A549 (cell line): ENCODE results near the gene KRT76. TPM values are rescaled to one million over a fixed set of nuclear protein-coding genes. Genes with fewer than 3 reads are reported as not detected.

Experiments used
- ATAC-seq, 2 experiments: fragments of 200-7000 bp in 1 of 2; fragments of >200 bp in 1 of 2; cut with Nextera tagmentation in 1 of 2; cut with Tn5 transposase in 1 of 2; 3 replicates each; pipeline versions ENCODE4 v1.8.0 to v1.9.1; 2018 to 2020; ENCODE audit warnings: mild to moderate bottlenecking in 1 of 2, moderate library complexity in 1 of 2
- CTCF ChIA-PET: fragments of 300-600 bp; sonication (Branson Sonifier 250); formaldehyde crosslinking; extraction: SDS; loops from one replicate; lab custom pipeline; 2021; ENCODE audit warnings: antibody characterized with exemption, inconsistent platforms; lab: Yijun Ruan, JAX
- POLR2A ChIA-PET: fragments of 350-600 bp; formaldehyde crosslinking; extraction: SDS; loops from one replicate; lab custom pipeline; 2021; ENCODE audit warnings: antibody characterized with exemption, inconsistent platforms; lab: Yijun Ruan, JAX
- DNase-seq, 2 experiments: peaks; one replicate each; pipeline versions ENCODE4 v3.0.0 to v3.0.0-alpha.2; 2011 to 2016; ENCODE audit warnings: low read depth in 1 of 2, low spot score in 1 of 2
- FAIRE-seq: peaks from 2 replicates; lab custom pipeline; 2011; peaks lifted over from hg19 to GRCh38; lab: Jason Lieb, UNC
- H3K27ac ChIP-seq, 2 experiments: fragments of >200 bp; sonication (Bioruptor Twin); formaldehyde crosslinking; 3 replicates each; pipeline ENCODE4 v1.5.1; 2016 to 2017
- H3K4me1 ChIP-seq: fragments of >200 bp; sonication (Bioruptor Twin); formaldehyde crosslinking; 3 replicates; pipeline ENCODE4 v1.6.1; 2016
- H3K4me2 ChIP-seq: fragments of >200 bp; sonication (Bioruptor Twin); formaldehyde crosslinking; 3 replicates; pipeline ENCODE4 v1.6.1; 2016
- H3K4me3 ChIP-seq: fragments of >200 bp; sonication (Bioruptor Twin); formaldehyde crosslinking; 3 replicates; pipeline ENCODE4 v1.5.1; 2016
- H3K9me3 ChIP-seq: fragments of >200 bp; sonication (Bioruptor Twin); formaldehyde crosslinking; 3 replicates; pipeline ENCODE4 v1.6.1; 2016
- CBX2 ChIP-seq: fragments of 200-600 bp; sonication (generic); IDR thresholded peaks from 2 replicates; pipeline ENCODE4 v1.6.1; 2016; ENCODE audit warnings: low read depth, mild to moderate bottlenecking, borderline replicate concordance
- CHD4 ChIP-seq: fragments of 200-600 bp; sonication (generic); IDR thresholded peaks from 2 replicates; pipeline ENCODE4 v1.6.1; 2016; ENCODE audit warnings: antibody characterized with exemption, mild to moderate bottlenecking, borderline replicate concordance
- EHF ChIP-seq: fragments of 250-450 bp; sonication (Bioruptor Pico); IDR thresholded peaks from 2 replicates; pipeline ENCODE4 v1.5.0; 2020; ENCODE audit warnings: mild to moderate bottlenecking
- FOSB ChIP-seq: fragments of 250-450 bp; sonication (Bioruptor Pico); IDR thresholded peaks from 2 replicates; pipeline ENCODE4 v1.5.0; 2020; ENCODE audit warnings: mild to moderate bottlenecking, moderate library complexity
- FOXS1 ChIP-seq: fragments of 250-450 bp; sonication (Bioruptor Pico); IDR thresholded peaks from 2 replicates; pipeline ENCODE4 v1.5.0; 2020; ENCODE audit warnings: mild to moderate bottlenecking, moderate library complexity
- GATA3 ChIP-seq: IDR thresholded peaks from 2 replicates; pipeline ENCODE4 v1.6.1; 2012; ENCODE audit warnings: borderline replicate concordance
- HDAC2 ChIP-seq: fragments of 200-600 bp; sonication (generic); IDR thresholded peaks from 2 replicates; pipeline ENCODE4 v1.6.1; 2016
- HEYL ChIP-seq: fragments of 250-450 bp; sonication (Bioruptor Pico); IDR thresholded peaks from 2 replicates; pipeline ENCODE4 v1.8.0; 2021; ENCODE audit warnings: mild to moderate bottlenecking, moderate library complexity
- HOXB5 ChIP-seq: fragments of 250-450 bp; sonication (Bioruptor Pico); IDR thresholded peaks from 2 replicates; pipeline ENCODE4 v1.5.0; 2020; ENCODE audit warnings: mild to moderate bottlenecking, moderate library complexity
- JUN ChIP-seq, 2 experiments: fragments of >200 bp; sonication (Bioruptor Twin); formaldehyde crosslinking; IDR thresholded peaks; 2 replicates in 1 of 2; 3 replicates in 1 of 2; pipeline ENCODE4 v1.6.1; 2016 to 2017
- JUNB ChIP-seq: fragments of >200 bp; sonication (Bioruptor Twin); formaldehyde crosslinking; IDR thresholded peaks from 2 replicates; pipeline ENCODE4 v1.6.1; 2016
- KDM1A ChIP-seq: fragments of 200-600 bp; sonication (generic); IDR thresholded peaks from 2 replicates; pipeline ENCODE4 v1.6.1; 2016; ENCODE audit warnings: low read depth, mild to moderate bottlenecking
- MAZ ChIP-seq: fragments of 150-350 bp; IDR thresholded peaks from 2 replicates; pipeline ENCODE4 v1.6.1; 2014; ENCODE audit warnings: antibody characterized with exemption, low read depth, low read length, borderline replicate concordance
- MYC ChIP-seq: IDR thresholded peaks from 2 replicates; pipeline ENCODE4 v1.6.1; 2012; ENCODE audit warnings: mild to moderate bottlenecking, inconsistent platforms, low read length, improper control_type of control experiment, borderline replicate concordance
- NPAS2 ChIP-seq: fragments of 250-450 bp; sonication (Bioruptor Pico); IDR thresholded peaks from 2 replicates; pipeline ENCODE4 v1.8.0; 2022; ENCODE audit warnings: mild to moderate bottlenecking, moderate library complexity, borderline replicate concordance
- PHF8 ChIP-seq: fragments of 200-600 bp; sonication (generic); IDR thresholded peaks from 2 replicates; pipeline ENCODE4 v1.6.1; 2016; ENCODE audit warnings: low read depth, mild to moderate bottlenecking, antibody characterized with exemption, moderate library complexity, borderline replicate concordance
- POLR2A ChIP-seq: IDR thresholded peaks from 2 replicates; pipeline ENCODE4 v1.6.1; 2012; ENCODE audit warnings: mild to moderate bottlenecking, low read length
- RAD21 ChIP-seq, 2 experiments: fragments of >200 bp in 1 of 2; sonication (Bioruptor Twin) in 1 of 2; formaldehyde crosslinking in 1 of 2; IDR thresholded peaks in 1 of 2; conservative IDR thresholded peaks in 1 of 2; 2 replicates in 1 of 2; 3 replicates in 1 of 2; pipeline ENCODE4 v1.6.1; 2012 to 2018; ENCODE audit warnings: inconsistent platforms in 1 of 2
- RNF2 ChIP-seq: fragments of 200-600 bp; sonication (generic); IDR thresholded peaks from 2 replicates; pipeline ENCODE4 v1.6.1; 2016; ENCODE audit warnings: low read depth, mild to moderate bottlenecking, antibody characterized with exemption, moderate library complexity, borderline replicate concordance
- SMC3 ChIP-seq: fragments of >200 bp; sonication (Bioruptor Twin); formaldehyde crosslinking; IDR thresholded peaks from 3 replicates; pipeline ENCODE4 v1.6.1; 2018; ENCODE audit warnings: inconsistent platforms
- TFCP2L1 ChIP-seq: fragments of 250-450 bp; sonication (Bioruptor Pico); IDR thresholded peaks from 2 replicates; pipeline ENCODE4 v1.5.0; 2021; ENCODE audit warnings: mild to moderate bottlenecking
- TP53 ChIP-seq: fragments of 250-450 bp; sonication (Bioruptor Pico); IDR thresholded peaks from 2 replicates; pipeline ENCODE4 v1.5.0; 2021; ENCODE audit warnings: mild to moderate bottlenecking, moderate library complexity
- ZC3H11A ChIP-seq: fragments of 450-650 bp; IDR thresholded peaks from 2 replicates; pipeline ENCODE4 v1.6.1; 2014; ENCODE audit warnings: antibody characterized with exemption, mild to moderate bottlenecking
- WGBS: methylation state at CpG from one replicate; pipeline ENCODE4 v1.1.6; 2017; ENCODE audit errors: missing lambda C conversion rate; 5-methylcytosine and 5-hydroxymethylcytosine counted together
- polyA plus RNA-seq, 4 experiments: library from polyadenylated mRNA; depleted of rRNA in 3 of 4; stranded (reverse); fragments of >200 nt; fragmentation: RNase III in 1 of 4; extraction: RNeasy Plus Mini Kit Qiagen cat#74134 plus additional on column Dnase treatment in 1 of 4; gene quantifications; 2 replicates in 3 of 4; 3 replicates in 1 of 4; pipeline ENCODE4 v1.2.3, GENCODE V29; 2011 to 2017
- TF ChIP-seq, protein P1 (sequence below): IDR thresholded peaks from 2 replicates; pipeline ENCODE4 v1.6.1; 2012
- TF ChIP-seq, protein P2 (sequence below): fragments of 450-650 bp; IDR thresholded peaks from 2 replicates; pipeline ENCODE4 v1.6.1; 2014; ENCODE audit warnings: antibody characterized with exemption
- TF ChIP-seq, protein P3 (sequence below): fragments of 200-600 bp; sonication (generic); IDR thresholded peaks from 2 replicates; pipeline ENCODE4 v1.6.1; 2016; ENCODE audit warnings: antibody characterized with exemption, mild to moderate bottlenecking, moderate library complexity

The KRT76 gene
- polyA plus RNA-seq, 2 of the 4 experiments (the other 2 are of a cell fraction), result not detected

DNA sequence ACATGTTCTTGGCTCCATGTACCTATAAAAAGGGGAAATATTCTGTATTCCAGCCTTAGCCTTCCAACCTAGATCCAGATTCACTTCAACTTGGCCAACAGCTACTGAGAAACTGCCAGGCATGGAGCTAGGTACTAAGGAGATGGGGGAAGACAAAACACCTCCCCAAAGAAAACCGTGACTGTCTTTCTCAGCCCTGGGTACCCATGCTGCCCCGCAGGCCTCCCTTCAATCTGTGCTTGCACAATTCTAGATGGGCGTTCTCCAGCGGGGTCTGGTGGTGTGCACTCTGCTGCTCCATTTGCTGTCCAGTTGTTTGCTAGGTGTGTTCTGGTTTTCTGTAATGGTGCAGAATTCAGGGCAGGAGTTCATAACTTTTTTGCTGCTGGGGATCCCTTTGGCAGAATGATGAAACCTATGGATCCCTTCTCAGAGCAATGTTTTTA is 37.6 kb upstream of the KRT76 start:
- 61% methylated on average over 4 of the region's 4 CpGs for WGBS
- ChIA-PET POLR2A (no interaction called here), CTCF (interaction anchor here (1.2 kb wide), 2 partner anchors 10 to 51 kb away, joined by 3 read pairs; no protein-coding TSS in a partner anchor)
- FAIRE-seq (no peak), ATAC-seq (peak in 1 of 2 experiments; percentile 32; a peak in 3 of 6 replicates), DNase-seq (no peak)
- H3K9me3 ChIP-seq, result no peaks in the 10 kb centered on the region
- H3K27ac ChIP-seq, result no peak overlapping the region
- no peak for TF ChIP-seq HDAC2
- TF ChIP-seq FOXS1 (CRISPR knock-in tag), result no peak
- no peak for TF ChIP-seq JUNB
- TF ChIP-seq NPAS2 (CRISPR knock-in tag), result no peak
- no peak for TF ChIP-seq TFCP2L1 (CRISPR knock-in tag)
- no peak overlapping the region for H3K4me3 ChIP-seq
- peak overlapping the region; percentile 56 for H3K4me2 ChIP-seq
- H3K4me1 ChIP-seq, result peaks cover 26% of the 10 kb centered on the region

DNA sequence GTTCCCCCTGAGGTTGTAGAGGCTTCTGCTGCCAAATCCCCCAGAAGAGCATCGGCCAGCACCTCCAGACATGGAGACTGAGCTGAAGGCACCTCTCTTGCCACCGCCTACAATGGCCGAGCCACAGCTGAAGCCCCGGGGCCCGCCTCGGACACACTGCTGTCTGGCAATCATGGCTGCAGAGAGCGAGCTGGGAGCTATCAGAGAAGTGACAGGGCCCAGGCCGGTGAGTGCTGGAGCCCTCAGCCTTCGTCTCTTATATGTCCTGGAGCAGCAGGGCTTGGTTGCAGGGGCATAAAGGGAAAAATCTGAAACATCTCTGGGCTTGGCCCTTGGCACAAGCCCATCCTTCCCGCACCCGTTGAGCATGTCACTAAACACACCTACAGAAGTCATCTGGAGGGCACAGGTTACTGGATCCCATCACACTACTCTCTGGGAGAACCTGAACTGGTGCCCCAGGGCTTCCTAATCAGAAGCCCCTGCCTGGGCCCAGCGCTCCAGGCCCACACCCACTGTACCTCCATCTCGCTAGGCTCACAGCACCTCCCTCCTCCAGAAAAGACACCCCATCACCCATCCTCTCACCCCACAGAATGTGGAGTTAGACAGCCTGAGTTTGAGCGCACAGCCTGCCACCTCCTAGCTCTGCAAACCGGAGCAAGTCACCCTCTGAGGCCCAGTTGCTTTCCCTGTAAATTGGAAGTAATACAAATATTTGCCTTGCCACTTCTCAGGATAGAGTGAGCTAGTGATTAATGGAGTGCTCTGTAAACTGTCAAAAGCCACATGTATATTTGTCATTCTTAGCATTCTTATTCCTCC is 37.0 kb upstream of the KRT76 start, which contains the start of gene KRT4:
KRT4 (minus strand) TSS at position 232 of the 825 bp plus-strand sequence; CDS start at position 174, 58 bp downstream.
- ATAC-seq, result peak; percentile 32 to 82; a peak in 5 of 6 replicates
- CTCF ChIA-PET, result interaction anchor here (1.2 to 2.0 kb wide), 4 partner anchors 10 to 244 kb away, joined by 3 to 9 read pairs (median 3); no protein-coding TSS in a partner anchor
- Histone ChIP-seq H3K4me1 (peaks cover 26% of the 10 kb centered on the region), H3K27ac (peak within 1 kb of the TSS in 1 of 2 experiments; percentile 28; a peak in 2 of 6 replicates), H3K9me3 (no peaks in the 10 kb centered on the region), H3K4me2 (peak within 1 kb of the TSS; percentile 56), H3K4me3 (no peak within 1 kb of the TSS)
- no peak for FAIRE-seq
- TF ChIP-seq NPAS2 (CRISPR knock-in tag) (no peak), RNF2 (no peak), HOXB5 (CRISPR knock-in tag) (peak; percentile 84), GATA3 (peak; percentile 65), CBX2 (no peak)
- TF ChIP-seq, protein P1, sequence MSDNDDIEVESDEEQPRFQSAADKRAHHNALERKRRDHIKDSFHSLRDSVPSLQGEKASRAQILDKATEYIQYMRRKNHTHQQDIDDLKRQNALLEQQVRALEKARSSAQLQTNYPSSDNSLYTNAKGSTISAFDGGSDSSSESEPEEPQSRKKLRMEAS, result peak; percentile 52; the same call in 1 of the 2 replicates
- POLR2A ChIA-PET, result no interaction called here
- peak in 1 of 2 experiments; percentile 71 for DNase-seq
- 62% methylated on average over 14 of the region's 15 CpGs for WGBS

DNA sequence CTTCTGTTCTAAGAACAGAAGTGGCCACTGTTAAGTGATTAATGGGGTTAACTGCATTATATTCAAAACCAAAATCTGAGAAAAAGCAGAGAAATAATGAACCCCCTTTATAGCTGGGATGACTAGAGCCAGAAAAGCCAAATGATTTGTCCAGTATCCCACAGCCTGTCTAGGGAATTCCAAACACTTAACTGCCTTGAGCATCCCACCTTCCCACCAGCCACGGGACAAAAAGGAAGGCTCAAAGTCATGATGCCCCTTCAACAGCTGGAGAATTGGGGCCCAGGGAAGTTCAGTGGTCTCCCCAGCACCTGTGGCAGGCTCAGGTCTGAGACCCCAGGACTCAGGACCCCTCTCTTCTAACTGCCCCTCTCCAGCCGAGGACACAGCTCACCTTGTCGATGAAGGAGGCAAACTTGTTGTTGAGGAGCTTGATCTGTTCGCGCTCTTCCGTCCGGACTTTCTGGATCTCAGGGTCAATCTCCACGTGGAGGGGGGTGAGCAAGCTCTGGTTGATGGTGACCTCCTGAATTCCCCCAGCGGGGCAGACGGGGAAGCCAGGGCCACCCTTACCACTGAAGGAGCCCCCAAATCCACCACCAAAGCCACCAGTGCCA is 36.2 kb upstream of the KRT76 start:
- Histone ChIP-seq H3K9me3 (no peaks in the 10 kb centered on the region), H3K4me1 (peaks cover 19% of the 10 kb centered on the region), H3K4me3 (no peak overlapping the region), H3K4me2 (no peak overlapping the region), H3K27ac (peak overlapping the region in 1 of 2 experiments; percentile 28; a peak in 1 of 6 replicates)
- FAIRE-seq, result no peak
- 90% methylated on average over 10 of the region's 10 CpGs for WGBS
- POLR2A ChIA-PET, result no interaction called here
- no peak for DNase-seq
- no peak for ATAC-seq
- CTCF ChIA-PET, result interaction anchor here (0.9 to 2.0 kb wide), 5 partner anchors 11 to 243 kb away, joined by 3 to 9 read pairs (median 4); no protein-coding TSS in a partner anchor
- TF ChIP-seq KDM1A (no peak), HDAC2 (no peak), CHD4 (no peak), EHF (CRISPR knock-in tag) (no peak), PHF8 (no peak), FOSB (CRISPR knock-in tag) (no peak), CBX2 (no peak), JUN (IDR thresholded peaks at IDR 0.05) (no peak), SMC3 (no peak), MYC (no peak), MAZ (no peak), TP53 (CRISPR knock-in tag) (no peak), RAD21 (conservative IDR thresholded peaks at IDR 0.05 in 1 of 2, IDR thresholded peaks at IDR 0.05 in 1 of 2) (no peak), POLR2A (no peak), HEYL (CRISPR knock-in tag) (no peak), ZC3H11A (no peak), RNF2 (no peak), NPAS2 (CRISPR knock-in tag) (no peak)
- TF ChIP-seq, protein P2, sequence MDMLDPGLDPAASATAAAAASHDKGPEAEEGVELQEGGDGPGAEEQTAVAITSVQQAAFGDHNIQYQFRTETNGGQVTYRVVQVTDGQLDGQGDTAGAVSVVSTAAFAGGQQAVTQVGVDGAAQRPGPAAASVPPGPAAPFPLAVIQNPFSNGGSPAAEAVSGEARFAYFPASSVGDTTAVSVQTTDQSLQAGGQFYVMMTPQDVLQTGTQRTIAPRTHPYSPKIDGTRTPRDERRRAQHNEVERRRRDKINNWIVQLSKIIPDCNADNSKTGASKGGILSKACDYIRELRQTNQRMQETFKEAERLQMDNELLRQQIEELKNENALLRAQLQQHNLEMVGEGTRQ, result no peak
- TF ChIP-seq, protein P3, sequence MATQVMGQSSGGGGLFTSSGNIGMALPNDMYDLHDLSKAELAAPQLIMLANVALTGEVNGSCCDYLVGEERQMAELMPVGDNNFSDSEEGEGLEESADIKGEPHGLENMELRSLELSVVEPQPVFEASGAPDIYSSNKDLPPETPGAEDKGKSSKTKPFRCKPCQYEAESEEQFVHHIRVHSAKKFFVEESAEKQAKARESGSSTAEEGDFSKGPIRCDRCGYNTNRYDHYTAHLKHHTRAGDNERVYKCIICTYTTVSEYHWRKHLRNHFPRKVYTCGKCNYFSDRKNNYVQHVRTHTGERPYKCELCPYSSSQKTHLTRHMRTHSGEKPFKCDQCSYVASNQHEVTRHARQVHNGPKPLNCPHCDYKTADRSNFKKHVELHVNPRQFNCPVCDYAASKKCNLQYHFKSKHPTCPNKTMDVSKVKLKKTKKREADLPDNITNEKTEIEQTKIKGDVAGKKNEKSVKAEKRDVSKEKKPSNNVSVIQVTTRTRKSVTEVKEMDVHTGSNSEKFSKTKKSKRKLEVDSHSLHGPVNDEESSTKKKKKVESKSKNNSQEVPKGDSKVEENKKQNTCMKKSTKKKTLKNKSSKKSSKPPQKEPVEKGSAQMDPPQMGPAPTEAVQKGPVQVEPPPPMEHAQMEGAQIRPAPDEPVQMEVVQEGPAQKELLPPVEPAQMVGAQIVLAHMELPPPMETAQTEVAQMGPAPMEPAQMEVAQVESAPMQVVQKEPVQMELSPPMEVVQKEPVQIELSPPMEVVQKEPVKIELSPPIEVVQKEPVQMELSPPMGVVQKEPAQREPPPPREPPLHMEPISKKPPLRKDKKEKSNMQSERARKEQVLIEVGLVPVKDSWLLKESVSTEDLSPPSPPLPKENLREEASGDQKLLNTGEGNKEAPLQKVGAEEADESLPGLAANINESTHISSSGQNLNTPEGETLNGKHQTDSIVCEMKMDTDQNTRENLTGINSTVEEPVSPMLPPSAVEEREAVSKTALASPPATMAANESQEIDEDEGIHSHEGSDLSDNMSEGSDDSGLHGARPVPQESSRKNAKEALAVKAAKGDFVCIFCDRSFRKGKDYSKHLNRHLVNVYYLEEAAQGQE, result no peak
